Heart right ventricle (tissue), 16 donors: ENCODE measurements around the gene HOXA2. TPM values are rescaled to one million over a fixed set of nuclear protein-coding genes. Genes with fewer than 3 reads are reported as not detected.
A peak's percentile ranks its signal among the peaks of the same experiment; 100 is the strongest.

ENCODE experiments used
- ATAC-seq, 8 donors: fragments of 200-7000 bp; cut with Tn5 transposase; one replicate each; pipeline ENCODE4 v1.9.1; 2020; ENCODE audit warnings: mild to moderate bottlenecking in 8 of 8, moderate library complexity in 8 of 8, moderate number of reproducible peaks in 1 of 8
- DNase-seq, 2 donors: peaks; one replicate each; pipeline ENCODE4 v3.0.0-alpha.2; 2020
- H3K27ac ChIP-seq, 10 donors: fragments of 200-600 bp; sonication (generic) in 2 of 10; one replicate each; pipeline versions ENCODE4 v1.5.0 to v1.8.0; 2020 to 2022; ENCODE audit warnings: mild to moderate bottlenecking in 3 of 10
- H3K27me3 ChIP-seq, 7 donors: fragments of 200-600 bp; one replicate each; pipeline ENCODE4 v1.8.0; 2021 to 2022; ENCODE audit warnings: mild to moderate bottlenecking in 2 of 7
- H3K36me3 ChIP-seq, 9 donors: fragments of 200-600 bp; sonication (generic) in 1 of 9; one replicate each; pipeline versions ENCODE4 v1.5.0 to v1.8.0; 2020 to 2022; ENCODE audit warnings: mild to moderate bottlenecking in 2 of 9
- H3K4me1 ChIP-seq, 9 donors: fragments of 200-600 bp; sonication (generic) in 1 of 9; one replicate each; pipeline versions ENCODE4 v1.5.0 to v1.8.0; 2020 to 2022; ENCODE audit warnings: mild to moderate bottlenecking in 4 of 9
- H3K4me3 ChIP-seq, 10 donors: fragments of 200-600 bp; sonication (generic) in 2 of 10; one replicate each; pipeline versions ENCODE4 v1.5.0 to v1.8.0; 2020 to 2022; ENCODE audit warnings: mild to moderate bottlenecking in 7 of 10, moderate library complexity in 2 of 10
- H3K9me3 ChIP-seq, 11 donors: fragments of 200-600 bp in 10 of 11; sonication (generic) in 2 of 11; one replicate each; pipeline versions ENCODE4 v1.5.0 to v1.8.0; 2013 to 2022; ENCODE audit warnings: mild to moderate bottlenecking in 2 of 11, control low read depth in 1 of 11, moderate library complexity in 1 of 11
- WGBS, 2 donors: extraction: QIAGEN DNeasy Blood & Tissue Kit; methylation state at CpG; one replicate each; pipeline ENCODE4 v1.1.7; 2013; ENCODE audit warnings: inconsistent platforms in 1 of 2; 5-methylcytosine and 5-hydroxymethylcytosine counted together
- intact Hi-C, 10 donors: fragments of 100-400 bp; cut with DNase I; formaldehyde crosslinking; loops; one replicate each; pipeline versions ENCODE4 v1.11.1 to v1.14.2; 2022
- polyA plus RNA-seq, 2 donors: library from polyadenylated mRNA; stranded (reverse); fragments of 200-250 nt; gene quantifications; one replicate each; pipeline ENCODE4 v1.2.3, GENCODE V29; 2013
- total RNA-seq, 10 donors: library from RNA; stranded (reverse); fragmentation: NEBNext Ultra II Directional in 3 of 10; extraction: Animal tissue kit (Norgen Biotek cat#: 25700) in 3 of 10; gene quantifications; one replicate each; pipeline versions ENCODE4 v1.2.1 to v1.2.4, GENCODE V29; 2021 to 2023
- TF ChIP-seq, protein P1 (sequence below), 9 donors: fragments of 200-600 bp; sonication (generic) in 2 of 9; IDR thresholded peaks; one replicate each; pipeline versions ENCODE4 v1.5.0 to v1.8.0; 2021 to 2022; ENCODE audit warnings: antibody characterized with exemption in 9 of 9, mild to moderate bottlenecking in 5 of 9, moderate library complexity in 1 of 9
- donor health status: Arrhythmogenic right ventricular cardiomyopathy.
- donor health status: ischemic (EF 13 %, LVEDD 7.1; RV severe dilation, severe dysfunction).
- donor health status: healthy with polysubstance abuse.
- donor health status: DM: no; HTN: yes; CAD: no.
- donor health status: DM: no; HTN: no; CAD: no.
- donor health status: ischemic (EF 25% LVEDD 6.9; RV normal size, moderate dysfunction).
- donor health status: ischemic (EF 25% LVEDD 5.7; RV mildly dilated, moderate dysfunction).
- donor health status: healthy.
- donor health status: DM: yes; HTN: yes; CAD: no.
- donor health status: Ischemic cardiomyopathy.
- donor health status: ischemic (EF 35%, LVEDD 5.7; RV mildly dilated, moderate dysfunction).
- donor health status: nonischemic (EF 11% LVEDD 7.7; RV severe dilation, severe dysfunction).
- donor health status: DM: yes; HTN: yes; CAD: no.
- donor health status: PGD.
- donor health status: ischemic (EF 29% LVEDD 5.4; RV normal size, mild dysfunction).
- donor health status: nonischemic (EF 23%, LVEDD 6.1; RV moderate dilation, normal function).

The HOXA2 gene
- total and polyA plus RNA-seq, 12 donors, result 0.10 to 0.23 (median 0.19) TPM; not detected in 8

DNA sequence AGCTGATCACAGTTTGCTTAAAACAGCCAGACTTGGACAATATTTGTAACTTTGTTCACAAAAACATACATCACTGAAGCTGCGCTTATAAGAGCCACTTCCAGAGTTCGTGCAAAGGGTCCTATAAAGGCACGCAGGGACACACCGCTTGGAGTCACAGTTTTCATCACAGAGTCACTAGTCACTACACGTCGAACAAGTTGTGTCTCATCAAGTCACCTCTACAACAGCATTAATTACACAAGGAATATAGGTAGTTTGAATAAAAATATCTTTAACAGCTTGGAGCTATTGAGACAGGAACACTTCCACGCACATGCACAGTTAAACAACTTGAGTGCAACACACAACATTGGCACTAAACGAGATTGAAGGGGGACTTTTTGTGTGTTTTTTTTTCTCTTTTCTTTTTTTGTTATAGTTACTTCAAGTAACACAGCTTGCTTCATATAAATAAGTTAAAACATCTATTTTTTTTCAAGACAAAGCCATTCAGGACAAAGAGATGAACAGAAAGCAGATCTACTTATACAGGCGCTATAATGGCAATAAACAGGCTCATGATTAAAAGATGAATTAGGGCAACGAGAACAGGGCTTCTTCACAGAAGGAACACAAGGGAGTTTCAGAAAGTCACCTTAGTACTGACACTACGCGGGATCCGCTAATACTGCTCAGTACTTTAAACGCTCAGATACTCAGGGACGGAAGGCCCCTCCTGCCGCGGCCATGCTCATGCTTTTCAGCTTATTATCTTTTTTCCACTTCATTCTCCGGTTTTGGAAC is 38.8 kb upstream of the HOXA2 start:
- 29 to 36% methylated on average over 18 of the region's 18 CpGs for WGBS, 2 donors
- Histone ChIP-seq H3K4me3 (peak overlapping the region in 2 of 10 donors; percentile 56 to 60), H3K9me3 (no peaks in the 10 kb centered on the region), H3K4me1 (peaks cover 0 to 48% (median 21%) of the 10 kb centered on the region in 9 donors), H3K36me3 (no peaks in the 10 kb centered on the region), H3K27ac (no peak overlapping the region), H3K27me3 (peaks cover 56 to 100% (median 100%) of the 10 kb centered on the region in 7 donors)
- ATAC-seq (no peak), DNase-seq (no peak)
- TF ChIP-seq, protein P1, sequence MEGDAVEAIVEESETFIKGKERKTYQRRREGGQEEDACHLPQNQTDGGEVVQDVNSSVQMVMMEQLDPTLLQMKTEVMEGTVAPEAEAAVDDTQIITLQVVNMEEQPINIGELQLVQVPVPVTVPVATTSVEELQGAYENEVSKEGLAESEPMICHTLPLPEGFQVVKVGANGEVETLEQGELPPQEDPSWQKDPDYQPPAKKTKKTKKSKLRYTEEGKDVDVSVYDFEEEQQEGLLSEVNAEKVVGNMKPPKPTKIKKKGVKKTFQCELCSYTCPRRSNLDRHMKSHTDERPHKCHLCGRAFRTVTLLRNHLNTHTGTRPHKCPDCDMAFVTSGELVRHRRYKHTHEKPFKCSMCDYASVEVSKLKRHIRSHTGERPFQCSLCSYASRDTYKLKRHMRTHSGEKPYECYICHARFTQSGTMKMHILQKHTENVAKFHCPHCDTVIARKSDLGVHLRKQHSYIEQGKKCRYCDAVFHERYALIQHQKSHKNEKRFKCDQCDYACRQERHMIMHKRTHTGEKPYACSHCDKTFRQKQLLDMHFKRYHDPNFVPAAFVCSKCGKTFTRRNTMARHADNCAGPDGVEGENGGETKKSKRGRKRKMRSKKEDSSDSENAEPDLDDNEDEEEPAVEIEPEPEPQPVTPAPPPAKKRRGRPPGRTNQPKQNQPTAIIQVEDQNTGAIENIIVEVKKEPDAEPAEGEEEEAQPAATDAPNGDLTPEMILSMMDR (IDR thresholded peaks at IDR 0.05), result no peak
- intact Hi-C loops, result no loop called here

DNA sequence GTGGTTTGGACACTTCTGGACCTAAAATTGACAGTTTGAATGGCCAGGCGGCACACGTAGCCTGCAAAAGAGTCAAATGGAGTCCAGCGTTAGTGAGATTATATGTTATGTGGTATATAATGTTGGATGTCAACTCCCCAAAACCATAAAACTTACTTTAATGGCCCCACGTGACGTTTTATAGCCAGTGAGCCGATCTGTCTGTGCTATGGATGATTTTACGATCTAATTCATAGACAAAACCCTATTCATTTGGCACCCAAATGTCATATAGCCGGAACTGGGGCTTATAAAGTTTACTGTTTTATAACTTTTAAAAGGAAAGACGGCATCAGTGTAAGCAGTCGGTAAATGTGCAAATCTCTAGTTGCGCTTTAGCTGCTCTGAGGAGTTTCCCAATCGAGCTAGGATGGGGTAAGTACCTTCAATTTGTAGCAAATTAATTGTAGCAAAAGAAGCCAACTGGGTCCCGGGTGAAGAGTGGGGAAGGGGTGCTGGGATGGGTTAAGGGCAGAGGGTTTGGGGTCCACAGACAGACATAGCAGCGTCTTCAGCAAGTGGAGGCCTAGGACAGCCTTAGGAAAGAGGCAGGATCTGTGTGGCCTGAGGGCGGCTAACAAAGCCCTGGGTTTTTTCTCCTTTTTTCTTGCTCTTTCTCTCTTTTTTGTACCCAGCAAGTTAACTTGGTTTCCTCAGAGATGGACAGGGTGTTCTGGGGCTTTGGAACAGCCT is 37.8 kb upstream of the HOXA2 start:
- intact Hi-C loops, result no loop called here
- no peaks in the 10 kb centered on the region for H3K9me3 ChIP-seq
- ATAC-seq, result no peak
- no peak overlapping the region for H3K27ac ChIP-seq
- no peaks in the 10 kb centered on the region for H3K36me3 ChIP-seq
- peaks cover 0 to 43% (median 19%) of the 10 kb centered on the region in 9 donors for H3K4me1 ChIP-seq
- H3K4me3 ChIP-seq, result no peak overlapping the region
- peaks cover 49 to 100% (median 100%) of the 10 kb centered on the region in 7 donors for H3K27me3 ChIP-seq
- TF ChIP-seq, protein P1 (IDR thresholded peaks at IDR 0.05), result no peak
- WGBS, 2 donors, result 33 to 42% methylated on average over 15 of the region's 15 CpGs
- DNase-seq, result no peak

DNA sequence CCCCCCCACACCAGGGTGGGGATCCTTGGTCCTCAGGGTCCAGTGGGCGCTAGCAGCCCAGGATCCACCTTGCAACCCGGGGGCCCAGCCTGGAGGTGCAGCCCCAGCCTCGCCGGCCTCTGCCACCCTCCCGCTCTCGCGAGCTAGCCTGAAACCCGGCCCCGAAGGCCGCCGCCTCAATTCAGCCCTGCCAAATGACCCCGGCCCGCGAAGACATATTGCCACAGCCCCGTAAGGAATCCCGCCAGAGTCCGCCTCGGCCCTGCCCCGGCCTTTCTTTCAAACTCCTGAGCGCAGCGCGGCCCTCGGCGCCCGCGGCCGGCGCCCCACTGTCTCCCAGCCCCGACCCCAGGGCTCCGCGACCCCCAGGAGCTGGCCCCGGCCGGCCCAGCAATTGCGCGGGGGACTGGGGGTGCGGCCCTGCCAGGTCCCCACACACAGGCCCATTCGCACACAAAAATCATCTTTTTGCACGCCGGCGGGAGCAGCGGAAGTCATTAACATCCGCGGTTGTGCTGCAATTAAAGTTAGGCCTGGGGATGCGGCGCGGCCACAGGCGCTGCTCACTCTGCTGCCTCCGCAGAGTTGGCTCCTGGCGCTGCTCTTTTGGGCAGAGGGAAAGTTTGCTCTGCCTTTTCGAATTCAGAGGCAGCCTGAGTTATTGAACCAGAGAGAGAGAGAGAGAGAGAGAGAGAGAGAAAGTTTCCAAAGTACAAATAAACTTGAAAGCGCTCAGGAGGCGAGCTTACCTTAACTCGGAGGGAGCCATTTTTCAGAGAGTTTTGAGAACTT is 37.0 kb upstream of the HOXA2 start:
- 17 to 24% methylated on average over 53 of the region's 53 CpGs for WGBS, 2 donors
- Histone ChIP-seq H3K36me3 (no peaks in the 10 kb centered on the region), H3K4me3 (no peak overlapping the region), H3K27ac (no peak overlapping the region), H3K27me3 (peaks cover 46 to 100% (median 100%) of the 10 kb centered on the region in 7 donors), H3K4me1 (peaks cover 0 to 36% (median 13%) of the 10 kb centered on the region in 9 donors), H3K9me3 (no peaks in the 10 kb centered on the region)
- TF ChIP-seq, protein P1 (IDR thresholded peaks at IDR 0.05), result no peak
- intact Hi-C loops, result no loop called here
- ATAC-seq, result no peak
- no peak for DNase-seq

DNA sequence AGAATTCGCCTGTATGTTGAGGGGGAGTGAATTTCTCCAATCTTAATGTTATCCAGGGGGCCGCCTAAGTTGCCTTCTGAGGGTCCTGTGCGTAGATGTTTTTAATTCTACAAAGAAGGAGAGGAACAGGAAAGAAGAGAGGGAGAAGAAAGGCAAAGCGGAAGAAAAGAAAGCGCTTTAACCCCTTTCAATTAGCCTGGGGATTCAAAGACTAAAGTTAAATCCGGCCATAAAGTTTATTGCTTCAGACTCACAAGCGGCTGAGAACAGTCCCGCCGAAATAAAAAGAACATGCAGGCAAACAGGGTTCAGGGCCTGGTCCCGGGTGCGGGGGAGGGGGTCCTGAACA is 36.5 kb upstream of the HOXA2 start:
- Histone ChIP-seq H3K36me3 (no peaks in the 10 kb centered on the region), H3K4me3 (no peak overlapping the region), H3K4me1 (peaks cover 0 to 32% (median 13%) of the 10 kb centered on the region in 9 donors), H3K27me3 (peaks cover 41 to 100% (median 100%) of the 10 kb centered on the region in 7 donors), H3K9me3 (no peaks in the 10 kb centered on the region), H3K27ac (no peak overlapping the region)
- intact Hi-C loops, result no loop called here
- ATAC-seq (no peak), DNase-seq (no peak)
- TF ChIP-seq, protein P1 (IDR thresholded peaks at IDR 0.05), result no peak
- 24 to 31% methylated on average over 11 of the region's 11 CpGs for WGBS, 2 donors
